ENCODE data around the gene KCNMA1.

Gene KCNMA1

DNA sequence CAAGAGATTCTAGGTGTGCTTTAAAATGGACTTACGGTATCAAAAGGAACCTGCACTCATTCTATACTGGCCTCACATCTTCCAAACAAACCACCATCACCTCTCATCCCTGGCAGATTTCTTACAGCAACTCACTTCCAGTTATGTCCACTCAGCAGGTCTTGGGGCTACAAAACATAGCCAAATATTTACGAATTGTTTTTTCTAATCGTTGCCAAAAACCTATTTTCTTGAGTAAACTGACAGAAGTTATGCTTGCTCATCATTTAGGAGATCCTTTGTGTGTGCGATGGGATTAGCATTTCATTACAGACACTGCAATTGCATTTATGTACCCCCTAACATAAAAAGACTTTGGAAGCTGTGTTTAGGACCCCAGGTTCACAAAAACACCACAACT, 2.7 kb downstream of the KCNMA1 start:
- no peak for DNase-seq (ENCODE audit: low spot score)

DNA sequence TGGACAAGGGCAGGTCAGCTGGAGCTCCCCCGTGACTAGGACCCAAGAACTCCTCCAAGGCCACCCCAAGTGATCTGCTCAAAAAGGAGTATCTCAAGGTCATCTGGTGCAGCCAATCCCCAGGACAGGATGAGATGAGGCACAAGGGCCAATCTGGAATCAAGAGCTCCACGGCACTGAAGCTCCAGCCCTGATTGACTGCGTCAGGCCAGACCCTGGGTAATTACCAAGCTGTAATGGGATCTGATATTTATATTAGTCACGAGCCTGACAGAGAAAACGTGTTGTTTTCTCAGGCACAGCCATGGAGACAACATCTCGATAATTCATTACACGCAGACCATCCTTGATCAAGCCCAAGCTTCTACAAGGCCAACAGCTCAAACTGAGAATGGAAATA, 4.2 kb downstream of the KCNMA1 start:
- no peak for DNase-seq (ENCODE audit: low spot score)

DNA sequence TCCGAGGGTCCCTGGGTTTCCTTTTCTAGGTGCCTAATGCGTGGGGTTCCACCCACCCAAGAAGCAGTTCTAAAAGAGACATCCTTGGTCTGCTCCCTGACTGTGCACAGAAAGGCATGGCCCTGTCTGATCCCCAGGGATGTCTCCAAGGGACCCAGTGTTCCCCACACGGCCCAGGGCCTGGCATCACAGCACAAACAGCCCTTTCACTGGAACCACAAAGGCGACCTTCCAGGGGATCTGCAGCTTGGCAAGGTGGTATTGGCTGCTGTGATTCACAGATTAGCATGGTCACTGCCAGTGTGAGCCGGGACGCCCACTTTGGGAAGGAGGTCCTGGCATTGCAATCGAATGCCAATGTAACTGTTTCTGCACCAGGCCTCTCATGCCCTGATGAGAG, 6.4 kb downstream of the KCNMA1 start:
- no peak for DNase-seq (ENCODE audit: low spot score)

DNA sequence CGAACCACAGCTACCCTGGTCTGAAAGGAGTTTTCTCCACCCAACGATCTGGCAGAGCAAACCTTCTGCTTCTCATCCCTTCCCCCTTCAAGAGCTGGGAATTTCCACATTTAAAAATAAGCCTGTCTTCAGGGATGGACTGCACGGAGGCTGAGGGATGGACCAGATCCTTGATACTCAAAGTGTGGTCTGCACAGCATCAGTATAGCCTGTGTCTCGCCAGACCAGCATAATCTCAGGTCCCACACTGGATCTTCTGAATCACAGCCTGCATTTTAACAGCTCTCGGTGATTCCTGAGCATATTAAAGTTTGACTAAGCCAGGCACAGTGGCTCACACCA, 7.1 kb downstream of the KCNMA1 start:
- DNase-seq (ENCODE audit: low spot score): no peak

DNA sequence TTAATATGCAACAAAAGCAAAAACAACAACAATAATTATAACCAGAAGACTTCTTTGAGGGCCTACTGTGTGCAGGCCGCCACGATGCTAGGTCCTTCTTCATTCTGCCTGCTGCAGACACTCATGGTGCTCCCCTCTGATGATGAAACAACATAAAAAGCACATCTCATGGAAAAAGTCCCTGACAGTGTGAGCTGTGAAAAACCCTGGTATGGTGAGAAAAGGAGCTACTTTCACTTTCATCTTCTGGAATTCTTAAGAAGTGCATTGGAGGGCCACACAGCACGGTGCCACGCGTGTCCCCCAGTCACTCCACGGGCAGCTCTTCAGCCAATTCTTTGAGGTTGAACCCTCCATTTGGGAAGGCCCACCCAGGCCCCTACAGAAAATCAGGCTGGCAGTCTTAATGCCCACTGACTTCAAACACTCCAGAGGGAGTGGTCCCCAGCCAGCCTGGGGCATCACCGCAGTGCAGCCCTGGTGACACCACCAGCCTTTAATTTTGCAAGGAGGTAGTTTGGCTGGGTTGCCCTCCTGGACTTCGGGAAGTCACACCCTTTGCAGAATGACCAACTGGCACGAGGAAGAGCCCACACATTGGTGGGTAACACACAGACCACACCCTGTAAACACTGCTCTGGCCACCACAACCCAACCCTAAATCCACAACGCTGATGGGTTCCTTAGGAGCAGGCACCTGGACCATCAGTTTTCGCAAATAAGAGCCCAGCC, 7.7 kb downstream of the KCNMA1 start:
- DNase-seq (ENCODE audit: low spot score): no peak

DNA sequence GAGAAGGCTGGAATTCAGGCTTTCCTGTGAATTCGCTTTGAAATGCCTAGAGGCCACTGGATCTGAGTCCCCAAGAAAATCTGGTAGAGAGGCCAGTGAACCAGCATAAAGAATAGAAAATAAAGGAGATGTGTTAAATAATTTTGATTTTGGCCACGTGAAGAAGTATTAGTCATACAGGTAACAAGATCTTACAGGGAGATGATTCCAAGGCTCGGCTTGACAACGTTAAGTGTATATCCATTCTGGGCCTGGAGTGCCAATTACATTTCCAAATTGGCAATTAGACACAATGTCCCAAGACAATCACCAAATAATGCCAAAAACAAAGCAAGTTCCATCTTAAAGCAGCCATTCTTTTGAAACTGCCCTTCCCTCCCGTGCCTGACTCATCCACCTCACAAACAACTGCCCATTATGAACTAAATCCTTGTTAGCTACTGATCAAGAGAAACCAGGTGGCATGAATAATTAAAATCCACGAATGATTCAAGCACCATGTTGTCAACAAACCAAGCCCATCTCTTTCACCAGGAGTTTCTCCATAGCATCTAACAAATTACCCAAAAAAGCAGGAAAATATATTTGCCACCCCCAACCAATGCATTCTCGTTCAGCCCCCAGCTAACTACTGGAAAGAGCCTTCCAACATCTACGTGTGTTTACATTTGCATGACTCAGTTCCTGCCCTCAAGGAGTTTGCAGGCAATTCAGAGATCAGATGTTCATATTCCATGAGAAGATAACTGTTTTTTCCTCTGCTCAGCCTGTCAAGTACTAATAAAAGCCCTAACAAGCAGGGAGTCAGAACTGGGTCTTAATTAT, 8.5 kb downstream of the KCNMA1 start:
- DNase-seq (ENCODE audit: low spot score): no peak

DNA sequence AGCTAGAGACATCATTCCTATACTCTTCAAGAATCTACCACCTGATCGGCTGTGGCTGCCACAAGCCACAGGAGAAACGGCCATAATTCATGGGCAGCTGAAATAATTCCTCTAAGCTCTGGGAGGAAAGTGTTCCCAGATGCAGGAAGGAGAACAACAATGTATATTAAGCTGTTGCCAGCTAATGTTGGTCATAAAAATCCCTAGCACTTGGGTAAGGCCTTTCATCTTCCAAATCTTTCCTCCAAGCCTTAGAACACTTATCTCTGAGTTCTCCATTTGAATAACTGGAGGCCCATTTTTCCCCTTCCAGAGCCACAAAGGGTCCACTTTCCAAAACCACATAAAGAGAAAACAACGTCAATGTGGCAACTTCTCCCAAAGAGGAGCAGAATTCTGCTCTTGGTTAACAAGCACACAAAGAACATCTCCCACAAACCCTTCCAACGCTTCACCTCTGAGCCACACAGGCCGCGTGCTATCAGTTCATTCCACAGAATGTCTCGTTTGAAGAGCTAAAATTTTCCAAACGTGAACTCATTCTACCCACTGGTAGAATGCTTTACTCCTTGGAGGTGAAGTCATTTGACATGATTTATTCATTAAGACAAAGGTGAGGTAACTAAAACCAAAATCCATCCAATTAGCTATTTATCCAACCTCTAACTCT, 11.2 kb downstream of the KCNMA1 start:
- DNase-seq (ENCODE audit: low spot score): no peak

DNA sequence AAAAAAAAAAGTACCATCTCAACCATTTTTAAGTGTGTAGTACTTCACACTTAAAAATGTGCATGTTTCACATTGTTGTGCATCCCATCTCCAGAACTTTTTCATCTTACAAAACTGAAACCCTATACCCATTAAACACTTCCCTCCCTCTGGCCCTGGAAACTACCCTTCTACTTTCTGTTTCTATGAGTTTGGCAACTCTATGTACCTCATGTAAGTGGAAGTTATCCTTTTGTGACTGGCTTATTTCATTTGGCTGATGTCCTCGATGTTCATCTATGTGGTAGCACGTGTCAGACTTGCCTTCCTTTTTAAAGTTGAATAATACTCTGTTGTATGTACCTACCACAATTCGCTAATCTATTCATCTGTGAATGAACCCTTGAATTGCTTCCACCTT, 12.2 kb downstream of the KCNMA1 start:
- DNase-seq (ENCODE audit: low spot score): no peak

DNA sequence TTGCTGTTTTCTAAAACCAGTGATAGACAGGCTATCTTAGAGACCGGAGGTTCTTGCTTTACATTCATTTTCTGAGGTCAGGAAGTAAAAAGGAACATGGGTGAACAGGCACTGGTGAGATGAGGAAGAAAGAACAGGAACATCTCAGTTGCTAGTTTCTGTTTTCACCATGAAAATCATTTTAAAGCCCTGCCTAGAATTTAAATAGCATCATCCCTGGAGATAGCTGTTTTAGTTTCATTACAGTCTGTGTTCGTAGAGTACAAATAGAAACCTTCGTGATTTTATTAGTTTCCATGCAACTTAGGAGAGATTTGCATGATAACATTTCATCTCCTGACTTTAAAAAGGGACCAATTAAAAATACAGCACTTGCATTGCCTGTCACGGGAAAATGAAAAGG, 14.7 kb downstream of the KCNMA1 start:
- DNase-seq (ENCODE audit: low spot score): no peak

DNA sequence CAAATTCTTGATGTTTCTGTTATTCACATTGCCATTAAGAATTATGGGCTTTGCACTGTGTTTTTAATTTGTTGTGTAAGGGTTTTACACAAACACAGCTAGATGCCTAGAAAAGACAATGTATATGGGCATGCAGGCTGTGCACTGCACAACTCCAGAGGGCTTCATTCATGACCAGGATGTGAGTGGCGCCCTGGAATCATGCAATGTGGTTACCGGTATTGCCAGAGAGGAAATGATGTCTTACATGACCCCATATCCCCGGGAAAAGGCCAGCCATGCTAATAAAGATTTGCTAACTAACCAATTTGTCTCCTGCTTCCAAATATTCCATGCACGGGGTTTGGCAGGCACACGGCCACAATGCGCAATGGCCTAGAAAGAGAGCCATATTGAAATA, 16.9 kb downstream of the KCNMA1 start:
- no peak for DNase-seq (ENCODE audit: low spot score)

DNA sequence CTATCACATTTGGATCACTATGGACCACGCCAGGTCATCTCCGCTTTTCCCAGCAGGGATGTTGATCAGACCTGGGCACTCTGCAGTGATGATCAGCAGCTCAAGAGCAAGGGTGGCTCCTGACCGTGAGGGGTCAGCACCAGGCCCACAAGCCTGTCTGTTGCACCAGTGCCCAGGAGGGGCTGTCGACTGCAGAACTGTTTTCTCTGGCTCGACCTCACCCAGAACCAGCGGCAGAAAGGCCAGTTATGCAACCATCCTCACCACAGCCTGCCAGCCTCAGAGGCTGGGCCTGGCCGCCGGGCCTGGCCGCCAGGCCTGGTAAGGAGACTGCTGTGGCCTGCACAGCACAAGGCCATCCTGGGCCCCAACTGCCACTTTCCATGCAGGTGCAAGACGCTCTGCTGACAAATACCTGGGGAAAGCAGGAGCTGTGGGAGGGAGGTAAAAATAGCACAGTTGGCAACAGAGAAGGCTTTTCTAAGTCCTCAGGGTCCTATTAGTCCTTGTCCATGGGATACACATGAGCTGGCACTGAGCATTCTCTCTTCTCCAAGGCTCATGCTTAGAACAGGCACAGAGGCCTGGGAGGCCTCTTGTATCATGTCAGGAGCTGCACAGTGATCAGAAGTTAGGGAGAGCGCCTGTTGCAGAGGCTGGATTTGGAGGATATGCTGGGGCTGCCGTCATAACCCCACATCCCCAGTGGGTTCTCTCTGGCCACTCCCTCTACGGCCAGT, 17.5 kb downstream of the KCNMA1 start:
- DNase-seq (ENCODE audit: low spot score): no peak

DNA sequence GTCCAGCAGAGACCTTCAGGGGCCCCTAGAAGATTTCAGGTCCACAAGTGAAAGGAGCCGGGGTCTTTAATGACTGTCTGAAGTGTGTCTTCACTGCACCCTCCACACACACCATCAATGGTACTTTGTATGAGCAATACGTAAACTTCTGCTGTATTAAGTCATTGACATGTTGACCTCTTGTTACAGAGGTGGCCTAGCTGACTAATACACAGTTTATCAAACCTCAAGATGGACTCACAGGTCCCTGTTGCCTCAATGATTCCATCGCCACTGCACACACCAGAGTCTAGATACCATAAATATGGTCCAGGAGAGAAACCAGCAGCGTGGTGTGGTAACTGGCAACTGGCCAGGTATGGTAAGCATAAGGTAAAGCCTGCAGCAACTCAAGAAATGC, 19.5 kb downstream of the KCNMA1 start:
- no peak for DNase-seq (ENCODE audit: low spot score)

DNA sequence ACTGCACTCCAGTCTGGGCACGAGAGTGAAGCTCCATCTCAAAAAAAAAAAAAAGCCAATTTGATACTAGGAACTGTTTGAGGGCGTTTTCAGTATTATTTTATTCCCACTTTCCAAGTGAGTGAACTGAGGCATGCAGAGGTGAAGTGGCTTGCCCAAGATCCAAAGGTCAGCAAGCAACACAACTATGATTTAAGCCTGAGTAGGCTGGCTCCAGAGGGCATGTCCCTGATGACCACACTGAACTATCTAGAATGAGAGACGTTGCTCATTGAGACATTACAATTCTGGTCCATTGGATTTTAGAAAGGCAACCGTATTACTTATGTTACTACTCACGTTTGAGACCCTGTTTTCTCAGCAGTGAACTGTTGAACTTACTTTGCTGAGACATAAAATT, 20.8 kb downstream of the KCNMA1 start:
- no peak for DNase-seq (ENCODE audit: low spot score)

DNA sequence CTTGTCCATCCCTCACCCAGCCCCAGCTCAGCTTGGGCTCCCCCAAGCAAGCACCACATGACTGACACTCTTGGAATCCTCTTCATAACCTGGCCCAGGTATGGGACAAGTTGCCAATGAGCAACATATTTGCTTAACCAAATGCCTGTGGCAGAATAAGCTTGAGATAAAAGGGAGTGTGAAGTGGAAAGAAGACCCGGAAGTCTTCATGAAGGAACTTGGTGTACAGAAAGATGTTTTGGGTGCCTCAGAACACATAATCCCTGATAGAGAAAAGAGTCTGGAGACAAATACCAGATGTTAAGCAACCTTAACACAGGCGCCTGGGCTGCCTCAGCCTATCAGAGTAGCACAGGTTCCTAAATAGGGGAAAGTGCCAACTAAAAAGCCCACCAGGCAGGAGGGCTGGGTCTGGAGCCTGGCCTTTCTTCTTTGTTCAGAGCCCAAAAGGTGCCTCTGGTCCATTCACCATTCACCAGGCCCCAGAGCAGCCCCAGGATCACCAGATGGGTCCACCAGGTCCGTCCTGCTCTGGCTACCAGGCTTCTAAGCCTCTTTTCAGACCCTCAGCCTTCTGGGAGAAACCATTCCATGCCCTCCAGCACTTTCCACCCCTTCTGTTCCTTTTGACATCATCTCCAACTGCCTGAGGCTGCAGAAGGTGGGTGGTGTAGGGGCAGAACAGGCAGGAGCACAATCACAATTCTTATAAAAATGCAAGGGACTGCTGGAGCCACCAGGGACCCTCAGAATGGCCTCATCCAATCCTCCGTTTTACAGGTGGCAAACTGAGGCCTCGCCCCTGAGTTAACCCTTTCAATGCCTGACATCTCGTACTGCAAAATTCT, 22.6 kb downstream of the KCNMA1 start:
- no peak for DNase-seq (ENCODE audit: low spot score)

DNA sequence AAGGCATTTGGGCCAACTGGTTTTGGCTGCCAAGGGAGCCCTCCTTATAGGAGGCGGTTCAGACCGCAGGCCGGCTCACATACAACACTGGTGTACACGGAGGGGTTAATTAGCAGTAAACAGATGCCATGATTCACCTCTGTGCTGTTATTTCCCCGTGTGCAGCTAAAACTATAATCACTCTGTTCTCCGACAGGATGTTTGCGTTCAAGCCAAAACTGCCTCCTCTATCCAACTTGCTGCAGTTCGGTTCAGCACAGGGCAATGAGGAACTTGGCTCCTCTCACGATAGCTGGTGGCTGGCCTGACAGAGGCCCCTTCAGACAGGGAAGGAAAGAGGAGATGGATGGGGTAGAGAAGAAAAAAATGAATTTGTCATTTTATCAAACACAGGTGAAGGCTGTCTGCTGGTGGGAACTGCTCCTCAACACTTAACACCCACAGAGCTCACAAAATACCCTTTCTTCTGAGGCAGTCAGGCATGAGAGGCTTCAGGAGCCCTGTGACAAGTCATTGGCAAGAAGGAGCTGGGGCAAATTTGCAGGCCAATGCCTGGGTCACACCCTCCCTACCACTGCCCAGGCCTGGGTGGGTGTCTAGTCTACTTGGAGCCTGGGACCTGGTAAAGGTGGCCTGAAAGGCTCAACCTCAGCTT, 24.0 kb downstream of the KCNMA1 start:
- DNase-seq (ENCODE audit: low spot score): no peak

DNA sequence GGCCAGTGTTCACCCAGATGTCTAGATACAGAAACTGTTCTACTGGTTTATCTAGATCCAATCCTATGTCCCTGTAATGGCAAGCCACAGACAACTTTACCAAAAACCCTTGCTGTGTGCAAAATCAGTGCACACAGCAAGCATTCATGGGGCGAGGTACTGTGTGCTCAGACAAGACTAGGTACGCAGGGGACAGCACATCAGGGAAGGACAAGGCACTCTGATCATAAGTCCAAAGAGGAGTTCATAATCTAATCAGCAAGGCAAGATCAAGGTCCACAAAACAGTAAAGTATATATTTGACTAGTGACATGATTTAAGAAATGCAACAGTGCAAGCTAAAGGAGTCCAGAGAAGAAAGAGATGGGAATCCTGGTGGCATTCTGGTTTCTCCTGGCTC, 25.9 kb downstream of the KCNMA1 start:
- DNase-seq (ENCODE audit: low spot score): no peak

DNA sequence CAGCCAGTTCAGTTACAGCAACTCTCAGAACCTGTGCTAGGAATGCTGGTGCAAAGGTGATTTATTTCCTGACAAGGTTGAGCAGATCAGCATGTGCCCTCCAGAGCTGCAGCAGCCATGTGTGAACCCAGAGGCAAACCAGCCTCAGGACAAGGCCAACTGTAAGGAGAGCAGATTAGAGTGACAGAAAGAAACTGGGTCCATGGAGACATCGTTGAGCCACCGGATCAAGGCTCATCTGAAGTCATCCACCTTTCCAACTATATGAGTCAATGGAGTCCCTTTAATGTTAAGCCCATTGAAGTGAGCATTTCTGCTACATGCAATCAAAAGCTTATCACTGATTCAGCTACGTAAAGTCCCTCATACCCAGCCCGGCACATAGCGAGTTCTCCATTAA, 26.4 kb downstream of the KCNMA1 start:
- DNase-seq (ENCODE audit: low spot score): no peak

DNA sequence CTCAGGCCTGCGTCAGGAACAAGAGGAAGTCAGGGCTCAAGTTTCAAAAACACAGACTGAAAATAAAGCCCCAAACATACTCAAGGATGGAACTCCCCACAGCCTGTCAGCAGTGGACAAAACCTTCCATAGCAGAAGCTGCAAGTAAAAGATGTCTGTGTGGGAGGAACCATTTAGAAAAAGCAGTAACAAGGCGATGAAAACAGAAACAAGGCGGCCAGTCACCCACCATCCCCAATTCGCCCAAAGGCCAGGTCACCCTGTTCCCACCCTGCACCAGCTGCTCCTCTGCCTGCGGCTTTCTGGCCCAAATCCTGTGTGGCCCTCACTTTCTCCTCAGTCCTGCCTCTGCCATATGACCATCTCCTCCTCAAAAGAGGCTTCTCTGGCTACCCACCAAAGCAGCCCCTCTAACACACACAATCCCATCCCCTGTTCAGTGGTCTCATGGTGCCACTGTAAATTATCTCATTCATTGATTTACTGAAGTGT, 27.8 kb downstream of the KCNMA1 start:
- DNase-seq (ENCODE audit: low spot score): no peak

DNA sequence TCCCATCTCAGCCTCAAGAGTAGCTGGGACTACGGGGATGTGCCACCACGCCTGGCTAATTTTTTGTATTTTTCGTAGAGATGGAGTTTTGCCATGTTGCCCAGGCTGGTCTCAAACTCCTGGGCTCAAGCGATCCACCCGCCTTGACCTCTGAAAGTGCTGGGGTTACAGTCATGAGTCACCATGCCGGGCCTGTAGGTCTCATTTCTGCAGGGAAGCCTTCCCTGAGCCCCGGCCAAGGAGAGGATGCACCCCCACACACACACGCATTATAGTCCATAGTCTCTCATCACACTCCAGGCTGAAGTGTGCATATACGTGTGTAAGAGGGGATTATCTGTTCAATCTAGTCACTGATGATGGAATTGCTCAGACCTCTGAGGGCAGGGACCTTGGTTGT, 29.3 kb downstream of the KCNMA1 start:
- no peak for DNase-seq (ENCODE audit: low spot score)

DNA sequence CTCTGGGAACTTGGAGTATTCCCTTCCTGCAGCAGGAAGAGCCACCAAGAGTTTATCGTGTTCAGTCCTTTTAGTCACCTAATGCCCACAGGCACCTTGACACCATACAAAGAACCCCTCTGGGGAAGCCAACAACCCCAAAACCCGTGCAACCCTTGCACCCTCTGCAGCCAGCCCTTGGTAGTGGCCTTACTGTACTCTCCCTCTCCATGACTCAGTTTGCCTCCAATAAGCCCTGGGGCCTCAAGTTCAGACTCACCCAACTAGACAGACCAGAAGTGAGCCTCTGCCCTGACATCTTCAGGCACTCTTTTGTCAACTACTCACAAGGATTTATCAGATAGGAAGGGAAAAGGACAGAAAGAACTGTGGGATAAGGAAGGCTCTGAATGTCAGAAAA, 30.9 kb downstream of the KCNMA1 start:
- no peak for DNase-seq (ENCODE audit: low spot score)

DNA sequence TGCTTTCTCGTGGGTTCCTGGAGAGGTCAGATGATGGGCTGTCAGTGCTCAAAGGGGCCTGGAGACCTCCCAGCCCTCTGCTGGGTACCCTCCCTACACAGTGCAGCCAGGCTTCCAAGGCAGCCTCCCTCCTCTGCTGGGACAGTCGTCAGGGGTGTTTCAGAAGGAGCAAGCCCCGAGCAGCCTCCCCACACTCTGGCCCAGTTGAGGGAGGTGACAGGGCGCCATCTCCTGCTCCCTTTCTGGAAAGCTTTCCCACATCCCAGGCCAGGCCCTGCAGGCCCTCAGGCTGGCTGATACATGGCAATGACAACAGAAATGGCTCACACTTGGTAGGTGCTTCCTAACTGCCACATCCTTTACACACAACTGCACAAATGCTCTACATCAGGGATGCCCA, 32.1 kb downstream of the KCNMA1 start:
- no peak for DNase-seq (ENCODE audit: low spot score)
